IMR-90 (cell line): ENCODE data around the gene HECTD1. TPM values are rescaled to one million over a fixed set of nuclear protein-coding genes. Genes with fewer than 3 reads are reported as not detected.

Experiments
- ATAC-seq: fragments of 200-7000 bp; cut with Tn5 transposase; 2 replicates; pipeline ENCODE4 v1.9.1; 2020; ENCODE audit warnings: low read depth, mild to moderate bottlenecking, moderate library complexity
- BruUV-seq: library from RNA; stranded (reverse); fragments of 400-500 nt; replicated peaks from 2 replicates; lab custom pipeline; 2021; lab: Mats Ljungman, UMichigan
- CTCF ChIA-PET: fragments of 300-600 bp; formaldehyde crosslinking; extraction: SDS; loops from one replicate; lab custom pipeline; 2021; ENCODE audit warnings: antibody characterized with exemption; lab: Yijun Ruan, JAX
- POLR2A ChIA-PET: fragments of 300-600 bp; sonication (Branson Sonifier 250); formaldehyde crosslinking; loops from one replicate; lab custom pipeline; 2022; ENCODE audit warnings: antibody characterized with exemption; ENCODE audit not compliant: unreplicated experiment; lab: Charles Lee
- DNase-seq: peaks from one replicate; pipeline ENCODE4 v3.0.0; 2013
- H2AFZ ChIP-seq: replicated peaks from 2 replicates; pipeline ENCODE3; 2013; ENCODE audit warnings: low read length, mild to moderate bottlenecking; ENCODE audit not compliant: poor library complexity
- H2AK5ac ChIP-seq: 2 replicates; pipeline ENCODE4 v1.6.1; 2013; ENCODE audit warnings: low read depth, low read length, inconsistent platforms
- H2AK9ac ChIP-seq: replicated peaks from 2 replicates; pipeline ENCODE3; 2013; ENCODE audit warnings: mild to moderate bottlenecking, low read depth, low read length, moderate library complexity; ENCODE audit not compliant: poor library complexity
- H2BK120ac ChIP-seq: 2 replicates; pipeline ENCODE4 v1.6.1; 2013; ENCODE audit warnings: low read depth, low read length, inconsistent platforms
- H2BK15ac ChIP-seq: 3 replicates; pipeline ENCODE4 v1.6.1; 2013; ENCODE audit warnings: low read depth, low read length, inconsistent platforms
- H2BK20ac ChIP-seq: 2 replicates; pipeline ENCODE4 v1.6.1; 2013; ENCODE audit warnings: low read depth, mild to moderate bottlenecking, inconsistent platforms, low read length, moderate library complexity
- H2BK5ac ChIP-seq: 2 replicates; pipeline ENCODE4 v1.6.1; 2013; ENCODE audit warnings: mild to moderate bottlenecking, low read depth, low read length, inconsistent platforms; ENCODE audit not compliant: poor library complexity, severe bottlenecking
- H3K14ac ChIP-seq: replicated peaks from 2 replicates; pipeline ENCODE4 v1.6.1; 2013; ENCODE audit warnings: low read depth, low read length, inconsistent platforms
- H3K18ac ChIP-seq: 2 replicates; pipeline ENCODE4 v1.6.1; 2013; ENCODE audit warnings: low read depth, low read length, control low read depth
- H3K23ac ChIP-seq: 2 replicates; pipeline ENCODE4 v1.6.1; 2013; ENCODE audit warnings: low read depth, low read length, inconsistent platforms
- H3K27ac ChIP-seq: 2 replicates; pipeline ENCODE4 v1.5.1; 2013; ENCODE audit warnings: mild to moderate bottlenecking, control low read depth, low read length; ENCODE audit not compliant: insufficient read depth
- H3K27me3 ChIP-seq: 2 replicates; pipeline ENCODE4 v1.6.1; 2013; ENCODE audit warnings: low read length; ENCODE audit not compliant: control insufficient read depth, insufficient read depth
- H3K36me3 ChIP-seq: 2 replicates; pipeline ENCODE4 v1.6.1; 2013; ENCODE audit warnings: low read length, mixed read lengths; ENCODE audit not compliant: control insufficient read depth, insufficient read depth
- H3K4ac ChIP-seq: 2 replicates; pipeline ENCODE4 v1.6.1; 2013; ENCODE audit warnings: low read depth, low read length, inconsistent platforms
- H3K4me1 ChIP-seq: 2 replicates; pipeline ENCODE4 v1.6.1; 2013; ENCODE audit warnings: low read length, mixed read lengths; ENCODE audit not compliant: control insufficient read depth, insufficient read depth
- H3K4me2 ChIP-seq: 2 replicates; pipeline ENCODE4 v1.6.1; 2013; ENCODE audit warnings: low read depth, mild to moderate bottlenecking, control low read depth, low read length, moderate library complexity
- H3K4me3 ChIP-seq: 2 replicates; pipeline ENCODE4 v1.5.1; 2013; ENCODE audit warnings: low read depth, mild to moderate bottlenecking, control low read depth, low read length, moderate library complexity; ENCODE audit not compliant: insufficient read depth
- H3K56ac ChIP-seq: 2 replicates; pipeline ENCODE4 v1.6.1; 2013; ENCODE audit warnings: low read length, inconsistent platforms; ENCODE audit not compliant: insufficient read depth; ENCODE audit errors: extremely low read depth
- H3K79me1 ChIP-seq, 2 experiments: 2 replicates each; pipeline ENCODE4 v1.6.1; 2013; ENCODE audit warnings: low read length in 2 of 2, inconsistent platforms in 1 of 2, low read depth in 1 of 2
- H3K9ac ChIP-seq: 2 replicates; pipeline ENCODE4 v1.6.1; 2013; ENCODE audit warnings: low read depth, low read length, control low read depth
- H3K9me1 ChIP-seq: 2 replicates; pipeline ENCODE4 v1.6.1; 2013; ENCODE audit warnings: low read length, inconsistent platforms; ENCODE audit not compliant: insufficient read depth
- H3K9me3 ChIP-seq: 2 replicates; pipeline ENCODE4 v1.6.1; 2013; ENCODE audit warnings: low read length; ENCODE audit not compliant: control insufficient read depth, insufficient read depth
- H4K20me1 ChIP-seq: 2 replicates; pipeline ENCODE4 v1.6.1; 2013; ENCODE audit warnings: low read length, inconsistent platforms; ENCODE audit not compliant: insufficient read depth
- H4K5ac ChIP-seq: 2 replicates; pipeline ENCODE4 v1.6.1; 2013; ENCODE audit warnings: mild to moderate bottlenecking, low read depth, low read length, control low read depth
- H4K8ac ChIP-seq, 2 experiments: 2 replicates each; pipeline ENCODE4 v1.6.1; 2013; ENCODE audit warnings: low read depth in 2 of 2, low read length in 2 of 2, control low read depth in 1 of 2, inconsistent platforms in 1 of 2
- H4K91ac ChIP-seq: 2 replicates; pipeline ENCODE4 v1.6.1; 2013; ENCODE audit warnings: low read depth, low read length, inconsistent platforms; ENCODE audit not compliant: insufficient read depth
- BHLHE40 ChIP-seq: fragments of 150-350 bp; IDR thresholded peaks from 2 replicates; pipeline ENCODE4 v1.6.1; 2016; ENCODE audit warnings: mild to moderate bottlenecking, low read depth, low read length
- CEBPB ChIP-seq: IDR thresholded peaks from 2 replicates; pipeline ENCODE4 v1.6.1; 2012; ENCODE audit warnings: low read depth, low read length, improper control_type of control experiment
- CHD1 ChIP-seq: IDR thresholded peaks from 2 replicates; pipeline ENCODE4 v1.6.1; 2012; ENCODE audit warnings: low read depth, low read length, improper control_type of control experiment
- CTCF ChIP-seq: conservative IDR thresholded peaks from 2 replicates; pipeline ENCODE4 v1.5.1; 2012; ENCODE audit warnings: mild to moderate bottlenecking, low read depth, low read length, improper control_type of control experiment
- ELK1 ChIP-seq: fragments of 150-350 bp; IDR thresholded peaks from 2 replicates; pipeline ENCODE4 v1.6.1; 2016; ENCODE audit warnings: low read depth, mild to moderate bottlenecking, low read length, moderate library complexity, borderline replicate concordance
- FOS ChIP-seq: fragments of 150-350 bp; IDR thresholded peaks from 2 replicates; pipeline ENCODE4 v1.6.1; 2016; ENCODE audit warnings: low read depth, low read length
- MAFK ChIP-seq: IDR thresholded peaks from 2 replicates; pipeline ENCODE4 v1.6.1; 2012; ENCODE audit warnings: low read depth, low read length, improper control_type of control experiment
- MAZ ChIP-seq: IDR thresholded peaks from 2 replicates; pipeline ENCODE4 v1.6.1; 2012; ENCODE audit warnings: low read depth, mild to moderate bottlenecking, low read length, improper control_type of control experiment, moderate library complexity, borderline replicate concordance
- MXI1 ChIP-seq: IDR thresholded peaks from 2 replicates; pipeline ENCODE4 v1.6.1; 2012; ENCODE audit warnings: low read depth, mild to moderate bottlenecking, low read length, moderate library complexity, borderline replicate concordance
- POLR2A ChIP-seq: IDR thresholded peaks from 2 replicates; pipeline ENCODE4 v1.6.1; 2012; ENCODE audit warnings: mild to moderate bottlenecking, low read depth, low read length
- RAD21 ChIP-seq: IDR thresholded peaks from 2 replicates; pipeline ENCODE4 v1.6.1; 2012; ENCODE audit warnings: low read length, improper control_type of control experiment
- RCOR1 ChIP-seq: IDR thresholded peaks from 2 replicates; pipeline ENCODE4 v1.6.1; 2012; ENCODE audit warnings: mild to moderate bottlenecking, low read length, improper control_type of control experiment; ENCODE audit not compliant: insufficient replicate concordance
- RFX5 ChIP-seq: IDR thresholded peaks from 2 replicates; pipeline ENCODE4 v1.8.0; 2012; ENCODE audit warnings: low read depth, mild to moderate bottlenecking, low read length, moderate library complexity
- SMC3 ChIP-seq: fragments of 150-350 bp; IDR thresholded peaks from 2 replicates; pipeline ENCODE4 v1.6.1; 2016; ENCODE audit warnings: low read depth, mild to moderate bottlenecking, antibody characterized with exemption, low read length, moderate library complexity
- USF2 ChIP-seq: fragments of 150-350 bp; IDR thresholded peaks from 2 replicates; pipeline ENCODE4 v1.6.1; 2017; ENCODE audit warnings: mild to moderate bottlenecking, antibody characterized with exemption, low read length, low read depth
- WGBS, 2 experiments: methylation state at CpG; one replicate each; pipeline versions ENCODE4 v1.1.5 to v1.1.7; 2013; ENCODE audit warnings: missing lambda C conversion rate in 2 of 2; ENCODE audit not compliant: insufficient read length in 1 of 2; ENCODE audit errors: extremely low coverage in 2 of 2; 5-methylcytosine and 5-hydroxymethylcytosine counted together
- dilution Hi-C: fragments of 300-500 bp; cut with HindIII; formaldehyde crosslinking; loops from one replicate; pipeline ENCODE4 v1.14.3; 2018; ENCODE audit warnings: low sequenced_read_pairs; ENCODE audit not compliant: unreplicated experiment
- in situ Hi-C: fragments of 300-500 bp; cut with MboI; formaldehyde crosslinking; loops from 3 replicates; pipeline ENCODE4 v1.14.3; 2019; ENCODE audit warnings: low sequenced_read_pairs, inconsistent platforms, mixed read lengths
- intact Hi-C: fragments of 100-400 bp; cut with micrococcal nuclease; formaldehyde crosslinking; loops from 2 replicates; pipeline ENCODE4 v1.10.0; 2022
- polyA plus RNA-seq, 3 experiments: library from polyadenylated mRNA; depleted of rRNA; stranded (reverse); fragments of >200 nt; gene quantifications; 2 replicates each; pipeline ENCODE4 v1.2.3, GENCODE V29; 2012; ENCODE audit warnings: low replicate concordance in 1 of 3
- total RNA-seq: library from RNA; depleted of rRNA; stranded (reverse); fragments of >200 nt; gene quantifications from 2 replicates; pipeline ENCODE4 v1.2.3, GENCODE V29; 2012

Gene HECTD1
- total and polyA plus RNA-seq, 2 of the 4 experiments (the other 2 are of a cell fraction) = 48.5 to 228 TPM

GRCh38 chr14:31243860-31244259 is 36.3 kb upstream of the HECTD1 start:
- H2BK20ac ChIP-seq = no peak overlapping the region
- H3K4me2 ChIP-seq = no peak overlapping the region
- peaks cover 8% of the 10 kb centered on the region for H3K4me1 ChIP-seq
- H3K27ac ChIP-seq = no peak overlapping the region
- H2AK9ac ChIP-seq = no peak overlapping the region
- no peak overlapping the region for H2BK5ac ChIP-seq
- H3K27me3 ChIP-seq = no peaks in the 10 kb centered on the region
- no peak overlapping the region for H3K4me3 ChIP-seq
- ChIA-PET CTCF (no interaction called here), POLR2A (no interaction called here)
- H3K14ac ChIP-seq = no peak overlapping the region
- no peak overlapping the region for H2BK120ac ChIP-seq
- no peak overlapping the region for H2BK15ac ChIP-seq
- TF ChIP-seq FOS (no peak), SMC3 (no peak), CHD1 (no peak), MAZ (no peak), POLR2A (no peak), RFX5 (no peak), BHLHE40 (no peak), RCOR1 (no peak), ELK1 (no peak), MXI1 (no peak), RAD21 (no peak), MAFK (no peak), USF2 (no peak), CEBPB (no peak), CTCF (no peak)
- no peak overlapping the region for H3K9ac ChIP-seq
- no peak overlapping the region for H2AFZ ChIP-seq
- dilution Hi-C loops = no loop called here
- DNase-seq = no peak
- no peak overlapping the region for H4K91ac ChIP-seq
- no peaks in the 10 kb centered on the region for H3K9me3 ChIP-seq
- H3K4ac ChIP-seq = no peak overlapping the region
- H3K23ac ChIP-seq = no peak overlapping the region
- in situ Hi-C loops = no loop called here
- WGBS, 2 experiments = 91% methylated on average over 4 of the region's 8 CpGs; no CpG with 5 or more reads in 1 of the 2 experiments
- H3K79me1 ChIP-seq = no peaks in the 10 kb centered on the region
- H3K18ac ChIP-seq = no peak overlapping the region
- BruUV-seq = no TSS peak
- no peaks in the 10 kb centered on the region for H3K36me3 ChIP-seq
- no peak overlapping the region for H4K5ac ChIP-seq
- no peak overlapping the region for H2AK5ac ChIP-seq
- H4K20me1 ChIP-seq = no peaks in the 10 kb centered on the region
- intact Hi-C loops = no loop called here
- H4K8ac ChIP-seq = no peak overlapping the region
- H3K9me1 ChIP-seq = 0 out of 2 replicates have a peak, but pooled peaks cover 2% of the 10 kb centered on the region
- ATAC-seq = no peak
- H3K56ac ChIP-seq = no peak overlapping the region
